Measurements from ENCODE around the gene PACSIN2. TPM values are rescaled to one million over a fixed set of nuclear protein-coding genes. Genes with fewer than 3 reads are reported as not detected.

PACSIN2 gene, protein sequence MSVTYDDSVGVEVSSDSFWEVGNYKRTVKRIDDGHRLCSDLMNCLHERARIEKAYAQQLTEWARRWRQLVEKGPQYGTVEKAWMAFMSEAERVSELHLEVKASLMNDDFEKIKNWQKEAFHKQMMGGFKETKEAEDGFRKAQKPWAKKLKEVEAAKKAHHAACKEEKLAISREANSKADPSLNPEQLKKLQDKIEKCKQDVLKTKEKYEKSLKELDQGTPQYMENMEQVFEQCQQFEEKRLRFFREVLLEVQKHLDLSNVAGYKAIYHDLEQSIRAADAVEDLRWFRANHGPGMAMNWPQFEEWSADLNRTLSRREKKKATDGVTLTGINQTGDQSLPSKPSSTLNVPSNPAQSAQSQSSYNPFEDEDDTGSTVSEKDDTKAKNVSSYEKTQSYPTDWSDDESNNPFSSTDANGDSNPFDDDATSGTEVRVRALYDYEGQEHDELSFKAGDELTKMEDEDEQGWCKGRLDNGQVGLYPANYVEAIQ
- 102 and 103 TPM in 2 replicates for total RNA-seq (2021)
- percentile 86 among the genes with signal in this experiment for Bru-seq, nascent RNA
- percentile 85 among the genes with signal in this experiment for BruChase-seq, experiment 1, labeled RNA remaining after a 2-hour chase
- BruChase-seq, experiment 2, labeled RNA remaining after a 6-hour chase: percentile 77 among the genes with signal in this experiment
- long read RNA-seq, transcript PACSIN2-201 (11 exons, 3,249 nt): major isoform, 61 of 105 reads
- long read RNA-seq, partial matches to known transcripts: 4 of 105 reads
- long read RNA-seq, other reads (novel, unspliced or antisense): 40 of 105 reads

GRCh38 chr22:43014869-43015676, at the start of gene PACSIN2:
TSS of gene PACSIN2 (minus strand) at chr22:43015149. CDS start at chr22:42912080, 103,069 bp downstream.
- Histone ChIP-seq H3K27ac (peak within 1 kb of the TSS; percentile 45), H3K4me3 (peak within 1 kb of the TSS; percentile 66), H4K20me1 (ENCODE audit: insufficient read depth) (peaks cover 21% of the 10 kb centered on the region), H3K9me2 (ENCODE audit: insufficient read depth) (no peaks in the 10 kb centered on the region), H2AFZ (peak within 1 kb of the TSS; percentile 81), H3K4me1 (replicated peaks; ENCODE audit: insufficient read depth) (peaks cover 50% of the 10 kb centered on the region), H3K36me3 (ENCODE audit: low read depth) (no peaks in the 10 kb centered on the region), H3K79me2 (ENCODE audit: low read depth) (peaks cover 46% of the 10 kb centered on the region), H3K27me3 (ENCODE audit: insufficient read depth, low read depth) (no peaks in the 10 kb centered on the region), H3F3A (ENCODE audit: insufficient read depth, low read depth) (peaks cover 35% of the 10 kb centered on the region; the same call in 1 of the 2 replicates), H3K4me2 (peak within 1 kb of the TSS; percentile 99), H3K9me3 (ENCODE audit: insufficient read depth, low read depth) (no peaks in the 10 kb centered on the region)
- intact Hi-C loops (cut with micrococcal nuclease; ENCODE audit: unreplicated experiment): loop anchor here (2.0 to 5.0 kb wide), 5 partner anchors 20 to 153 kb away; no protein-coding TSS in a partner anchor
- BruUV-seq (replicated peaks): no TSS peak
- ChIA-PET CTCF (interaction anchor here (0.6 to 0.8 kb wide), 4 partner anchors 19 to 116 kb away, joined by 3 to 12 read pairs (median 5); no protein-coding TSS in a partner anchor), POLR2A (ENCODE audit: unreplicated experiment) (interaction anchor here (0.6 to 2.0 kb wide), 13 partner anchors 11 to 1058 kb away, joined by 3 to 23 read pairs (median 5); no protein-coding TSS in a partner anchor)
- TF ChIP-seq, protein P1, sequence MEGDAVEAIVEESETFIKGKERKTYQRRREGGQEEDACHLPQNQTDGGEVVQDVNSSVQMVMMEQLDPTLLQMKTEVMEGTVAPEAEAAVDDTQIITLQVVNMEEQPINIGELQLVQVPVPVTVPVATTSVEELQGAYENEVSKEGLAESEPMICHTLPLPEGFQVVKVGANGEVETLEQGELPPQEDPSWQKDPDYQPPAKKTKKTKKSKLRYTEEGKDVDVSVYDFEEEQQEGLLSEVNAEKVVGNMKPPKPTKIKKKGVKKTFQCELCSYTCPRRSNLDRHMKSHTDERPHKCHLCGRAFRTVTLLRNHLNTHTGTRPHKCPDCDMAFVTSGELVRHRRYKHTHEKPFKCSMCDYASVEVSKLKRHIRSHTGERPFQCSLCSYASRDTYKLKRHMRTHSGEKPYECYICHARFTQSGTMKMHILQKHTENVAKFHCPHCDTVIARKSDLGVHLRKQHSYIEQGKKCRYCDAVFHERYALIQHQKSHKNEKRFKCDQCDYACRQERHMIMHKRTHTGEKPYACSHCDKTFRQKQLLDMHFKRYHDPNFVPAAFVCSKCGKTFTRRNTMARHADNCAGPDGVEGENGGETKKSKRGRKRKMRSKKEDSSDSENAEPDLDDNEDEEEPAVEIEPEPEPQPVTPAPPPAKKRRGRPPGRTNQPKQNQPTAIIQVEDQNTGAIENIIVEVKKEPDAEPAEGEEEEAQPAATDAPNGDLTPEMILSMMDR (conservative IDR thresholded peaks at IDR 0.05): no peak
- TF ChIP-seq EZH2 (IDR thresholded peaks at IDR 0.05; ENCODE audit: low read depth): no peak
- DNase-seq: peak; percentile 97 to 99

DNA sequence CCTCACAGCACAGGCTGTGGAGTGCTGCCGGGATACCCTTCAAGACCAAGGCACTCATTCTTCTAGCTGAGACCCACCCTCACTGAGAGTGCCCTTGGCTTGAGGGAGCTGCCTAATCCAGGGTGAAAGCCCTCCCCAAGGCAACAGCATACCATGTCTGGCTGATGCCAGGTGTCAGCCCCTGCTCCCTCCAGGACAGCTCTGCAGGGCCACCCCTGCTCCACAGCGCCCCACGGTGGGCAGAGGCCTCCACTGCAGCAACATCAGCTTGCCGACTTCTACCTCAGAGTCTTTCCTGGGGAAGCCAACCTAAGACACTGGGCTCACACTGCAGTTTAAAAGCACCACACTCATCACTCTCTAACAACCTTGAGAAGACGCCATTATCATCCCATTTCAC, 45.2 kb upstream of the PACSIN2 start:
- H3K36me3 ChIP-seq (ENCODE audit: low read depth): no peaks in the 10 kb centered on the region
- H3K9me3 ChIP-seq (ENCODE audit: insufficient read depth, low read depth): no peaks in the 10 kb centered on the region
- no peaks in the 10 kb centered on the region for H3K4me1 ChIP-seq (replicated peaks; ENCODE audit: insufficient read depth)
- H3F3A ChIP-seq (ENCODE audit: insufficient read depth, low read depth): no peaks in the 10 kb centered on the region; the same call in 1 of the 2 replicates
- H3K4me2 ChIP-seq: no peak overlapping the region
- TF ChIP-seq EZH2 (IDR thresholded peaks at IDR 0.05; ENCODE audit: low read depth): no peak
- TF ChIP-seq, protein P1 (conservative IDR thresholded peaks at IDR 0.05): peak; percentile 92
- no peak overlapping the region for H2AFZ ChIP-seq
- H3K4me3 ChIP-seq: no peak overlapping the region
- H3K79me2 ChIP-seq (ENCODE audit: low read depth): no peaks in the 10 kb centered on the region
- ChIA-PET CTCF (interaction anchor here (0.5 kb wide), 2 partner anchors 38 to 369 kb away, joined by 4 to 7 read pairs; no protein-coding TSS in a partner anchor), POLR2A (ENCODE audit: unreplicated experiment) (interaction anchor here (0.6 to 0.7 kb wide), 2 partner anchors 20 to 206 kb away, joined by 3 to 5 read pairs; no protein-coding TSS in a partner anchor)
- H3K27me3 ChIP-seq (ENCODE audit: insufficient read depth, low read depth): no peaks in the 10 kb centered on the region
- intact Hi-C loops (cut with micrococcal nuclease; ENCODE audit: unreplicated experiment): no loop called here
- peak in 1 of 2 experiments; percentile 56 for DNase-seq
- H3K9me2 ChIP-seq (ENCODE audit: insufficient read depth): no peaks in the 10 kb centered on the region
- H4K20me1 ChIP-seq (ENCODE audit: insufficient read depth): no peaks in the 10 kb centered on the region
- no TSS peak for BruUV-seq (replicated peaks)
- no peak overlapping the region for H3K27ac ChIP-seq
